Left ventricle myocardium inferior (tissue), 1 donor: ENCODE data around the gene MYO10. TPM values are rescaled to one million over a fixed set of nuclear protein-coding genes. Genes with fewer than 3 reads are reported as not detected.
"Not testable (repeated sequence)": the region's sequence is repeated elsewhere in the genome, so short reads cannot be mapped to it uniquely, and the experiment has no call there.

ENCODE experiments used
- DNase-seq: peaks from one replicate; pipeline ENCODE4 v3.0.0-alpha.2; 2020
- H3K27ac ChIP-seq: fragments of 200-600 bp; replicated peaks from 2 replicates; pipeline ENCODE4 v1.8.0; 2021
- H3K27me3 ChIP-seq: fragments of 200-600 bp; 2 replicates; pipeline ENCODE4 v1.8.0; 2021; ENCODE audit warnings: low read depth
- H3K36me3 ChIP-seq: fragments of 200-600 bp; 2 replicates; pipeline ENCODE4 v1.8.0; 2021
- H3K4me1 ChIP-seq: fragments of 200-600 bp; 2 replicates; pipeline ENCODE4 v1.8.0; 2021
- H3K4me3 ChIP-seq: fragments of 200-600 bp; 2 replicates; pipeline ENCODE4 v1.8.0; 2021; ENCODE audit warnings: mild to moderate bottlenecking, moderate library complexity
- H3K9me3 ChIP-seq: fragments of 200-600 bp; replicated peaks from 2 replicates; pipeline ENCODE4 v1.8.0; 2021
- CTCF ChIP-seq: fragments of 200-600 bp; IDR thresholded peaks from 2 replicates; pipeline ENCODE4 v1.8.0; 2021; ENCODE audit warnings: antibody characterized with exemption, mild to moderate bottlenecking, borderline replicate concordance
- intact Hi-C: fragments of 100-400 bp; cut with micrococcal nuclease; formaldehyde crosslinking; loops from one replicate; pipeline ENCODE4 v1.11.0; 2022
- total RNA-seq: library from RNA; stranded (reverse); fragmentation: NEBNext Ultra II Directional; extraction: Animal tissue kit (Norgen Biotek cat#: 25700); gene quantifications from one replicate; pipeline ENCODE4 v1.2.1, GENCODE V29; 2021
- donor health status: DM: no; HTN: yes; CAD: no; lungs with severe emphysema.

MYO10 gene
- total RNA-seq, 1 donor from 2014 or later = 5.0 TPM

- Histone ChIP-seq H3K4me1 (no peaks in the 10 kb centered on the region), H3K27me3 (no peaks in the 10 kb centered on the region), H3K4me3 (no peak overlapping the region), H3K9me3 (no peaks in the 10 kb centered on the region), H3K36me3 (no peaks in the 10 kb centered on the region), H3K27ac (no peak overlapping the region)
- no peak for TF ChIP-seq CTCF
- intact Hi-C loops = no loop called here
- DNase-seq = no peak
Observed at GRCh38 chr5:16841416-16841815, 94.7 kb downstream of the MYO10 start.

- no peak overlapping the region for H3K27ac ChIP-seq
- no peaks in the 10 kb centered on the region for H3K36me3 ChIP-seq
- no peak for DNase-seq
- no peaks in the 10 kb centered on the region for H3K9me3 ChIP-seq
- H3K4me1 ChIP-seq = no peaks in the 10 kb centered on the region
- no peak overlapping the region for H3K4me3 ChIP-seq
- no peak for TF ChIP-seq CTCF
- intact Hi-C loops = no loop called here
- H3K27me3 ChIP-seq = peaks cover 12% of the 10 kb centered on the region
Observed at GRCh38 chr5:16837305-16837704, 98.8 kb downstream of the MYO10 start.

DNA sequence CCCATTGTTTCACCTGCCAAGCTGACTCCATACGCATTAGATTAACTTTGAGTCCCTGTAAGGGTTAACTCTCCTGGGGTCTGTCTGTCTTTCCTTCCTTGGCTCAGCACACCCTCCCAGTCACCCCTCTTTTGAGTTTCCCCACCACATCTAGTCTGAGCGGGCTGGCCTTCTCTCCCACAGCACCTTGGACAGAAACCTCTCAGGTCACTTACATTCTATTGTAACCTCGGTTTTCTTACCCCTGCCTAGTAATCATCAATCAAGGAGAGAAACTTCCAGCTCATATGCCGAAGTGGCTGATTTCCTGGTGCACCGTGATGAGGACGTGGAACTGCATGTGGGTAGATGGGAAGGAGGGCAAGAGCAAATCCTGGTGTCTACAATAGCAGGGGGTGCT lies 102.1 kb downstream of the MYO10 start:
- no peaks in the 10 kb centered on the region for H3K36me3 ChIP-seq
- peaks cover 23% of the 10 kb centered on the region for H3K27me3 ChIP-seq
- no peak for DNase-seq
- intact Hi-C loops = no loop called here
- H3K4me3 ChIP-seq = no peak overlapping the region
- H3K27ac ChIP-seq = no peak overlapping the region
- TF ChIP-seq CTCF = no peak
- H3K4me1 ChIP-seq = no peaks in the 10 kb centered on the region
- no peaks in the 10 kb centered on the region for H3K9me3 ChIP-seq

DNA sequence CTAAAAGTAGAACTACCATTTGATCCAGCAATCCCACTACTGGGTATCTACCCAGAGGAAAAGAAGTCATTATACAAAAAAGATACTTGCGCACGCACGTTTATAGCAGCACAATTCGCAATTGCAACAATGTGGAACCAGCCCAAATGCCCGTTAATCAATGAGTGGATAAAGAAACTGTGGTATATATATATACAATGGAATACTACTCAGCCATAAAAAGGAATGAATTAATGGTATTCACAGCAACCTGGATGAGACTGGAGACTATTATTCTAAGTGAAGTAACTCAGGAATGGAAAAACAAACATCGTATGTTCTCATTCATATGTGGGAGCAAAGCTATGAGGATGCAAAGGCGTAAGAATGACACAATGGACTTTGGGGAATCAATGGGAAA lies 104.8 kb downstream of the MYO10 start:
- H3K36me3 ChIP-seq, H3K4me3 ChIP-seq, H3K4me1 ChIP-seq, H3K9me3 ChIP-seq, intact Hi-C loops, DNase-seq, H3K27ac ChIP-seq: not testable (repeated sequence)
- peaks cover 35% of the 10 kb centered on the region for H3K27me3 ChIP-seq

GRCh38 chr5:16827755-16828154 lies 108.3 kb downstream of the MYO10 start:
- no peaks in the 10 kb centered on the region for H3K9me3 ChIP-seq
- no peak for DNase-seq
- H3K4me1 ChIP-seq = peaks cover 9% of the 10 kb centered on the region
- H3K27me3 ChIP-seq = peaks cover 23% of the 10 kb centered on the region
- no peak for TF ChIP-seq CTCF
- H3K4me3 ChIP-seq = no peak overlapping the region
- H3K36me3 ChIP-seq = no peaks in the 10 kb centered on the region
- no peak overlapping the region for H3K27ac ChIP-seq
- intact Hi-C loops = no loop called here

DNA sequence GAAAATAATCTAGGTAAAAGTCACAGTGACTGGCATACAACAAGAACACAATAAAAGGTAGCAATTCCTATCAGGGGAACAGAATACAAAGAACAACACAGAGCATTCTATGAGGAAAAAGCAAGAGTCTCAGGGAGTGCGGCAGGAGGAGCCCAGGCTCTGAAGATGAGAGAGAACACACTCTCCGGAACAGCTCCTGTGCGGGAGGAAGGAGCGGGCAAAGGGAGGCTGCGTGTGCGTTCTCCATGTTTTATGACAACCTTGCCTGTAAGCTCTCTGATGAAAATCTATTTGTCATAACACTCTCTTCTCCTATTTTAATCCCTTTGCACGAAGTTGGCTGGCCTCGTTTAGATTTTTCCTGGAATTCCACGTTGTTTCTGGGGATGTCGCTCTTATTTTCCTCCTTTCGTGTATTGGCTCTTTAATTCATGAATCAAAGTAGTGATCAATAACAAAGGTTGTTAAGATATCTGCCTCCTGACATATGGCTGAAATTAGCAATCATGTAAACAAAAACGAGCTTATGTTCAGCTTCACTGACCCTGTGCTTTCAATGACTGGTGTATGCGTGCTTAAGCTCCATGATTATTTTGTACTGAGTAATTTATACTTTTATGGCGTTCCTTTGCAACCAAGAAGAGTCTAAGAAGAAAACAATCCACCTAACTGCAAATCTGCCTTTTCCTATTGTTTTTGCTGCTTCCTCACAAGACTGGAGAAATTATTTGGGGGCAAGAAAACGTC lies 109.5 kb downstream of the MYO10 start:
- Histone ChIP-seq H3K9me3 (no peaks in the 10 kb centered on the region), H3K27me3 (peaks cover 18% of the 10 kb centered on the region), H3K4me1 (peaks cover 9% of the 10 kb centered on the region), H3K4me3 (no peak overlapping the region), H3K27ac (no peak overlapping the region), H3K36me3 (no peaks in the 10 kb centered on the region)
- DNase-seq = no peak
- intact Hi-C loops = no loop called here
- no peak for TF ChIP-seq CTCF
